Stimulated activated CD8-positive, alpha-beta memory T cell treated with anti-CD3 and anti-CD28 coated beads, Interleukin-15, amount 100 ng/mL, for 24 hours (primary cell): ENCODE data around the gene SLC37A2.
"Not testable (repeated sequence)": the region's sequence is repeated elsewhere in the genome, so short reads cannot be mapped to it uniquely, and the experiment has no call there.

ENCODE experiments used
- DNase-seq: peaks from one replicate; pipeline ENCODE4 v3.0.0-alpha.2; 2020; ENCODE audit warnings: low read depth

The SLC37A2 gene

DNA sequence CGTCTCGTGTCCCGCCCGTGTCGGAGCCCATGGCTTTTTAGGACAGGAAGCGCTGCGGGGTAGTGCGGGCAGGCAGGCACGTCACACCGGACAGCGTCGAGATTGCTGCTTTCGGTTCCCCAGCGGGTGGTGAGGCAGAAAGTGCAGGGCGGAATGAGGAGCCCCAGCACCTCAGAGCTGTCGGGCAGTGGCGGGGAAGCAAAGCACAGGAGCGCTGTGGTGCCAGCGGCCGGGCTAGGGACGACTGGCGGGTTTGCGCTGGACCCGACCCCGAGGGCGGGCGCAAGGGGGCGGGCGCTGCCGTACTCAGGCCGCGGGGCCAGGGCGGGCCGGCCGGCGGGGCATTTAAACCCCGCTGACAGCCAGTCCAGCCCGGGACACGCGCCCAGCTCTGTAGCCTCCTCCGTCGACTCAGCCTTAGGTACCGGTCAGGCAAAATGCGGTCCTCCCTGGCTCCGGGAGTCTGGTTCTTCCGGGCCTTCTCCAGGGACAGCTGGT, at the start of gene SLC37A2:
SLC37A2 (plus strand) TSS at position 375 of the 498 bp plus-strand sequence; CDS start at position 438, 63 bp downstream.
- no peak for DNase-seq

DNA sequence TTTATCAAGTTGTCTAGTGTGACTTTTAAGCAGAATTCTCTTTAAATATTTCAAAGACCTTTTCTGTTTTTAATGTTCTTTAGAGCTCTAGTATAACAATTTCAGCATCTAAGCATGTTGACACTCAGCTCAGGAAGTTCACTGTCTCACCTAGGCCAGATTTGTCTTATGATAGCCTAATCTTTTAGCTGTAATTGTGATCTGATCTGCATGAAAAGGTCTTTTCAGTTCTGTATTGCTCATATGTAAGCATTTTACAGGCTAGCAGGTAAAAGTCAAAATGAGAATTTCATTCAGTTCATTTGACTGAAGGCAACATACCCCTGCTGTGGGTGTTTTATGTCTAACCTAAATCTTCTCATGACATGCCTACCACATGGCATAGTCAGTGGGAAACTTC, 46.7 kb upstream of the SLC37A2 start:
- no peak for DNase-seq

DNA sequence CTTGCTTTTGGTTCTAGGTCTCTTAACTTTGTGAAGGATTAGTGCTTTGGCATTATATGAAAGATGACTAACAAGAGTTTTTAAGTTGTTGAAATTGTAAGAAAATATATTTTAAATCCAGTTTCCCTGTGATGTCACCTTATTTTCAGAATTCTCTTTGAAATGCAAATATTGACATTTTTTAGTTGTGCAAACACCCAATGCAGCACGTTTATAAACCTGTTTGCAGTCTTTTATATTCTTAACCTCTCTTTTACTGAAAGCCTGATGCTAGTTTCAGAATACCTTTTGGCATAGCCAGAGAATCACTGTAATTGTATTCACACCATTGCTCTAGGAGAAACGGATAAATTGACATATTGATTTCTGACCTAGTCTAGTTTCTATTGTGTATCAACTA, 42.8 kb upstream of the SLC37A2 start:
- no peak for DNase-seq

DNA sequence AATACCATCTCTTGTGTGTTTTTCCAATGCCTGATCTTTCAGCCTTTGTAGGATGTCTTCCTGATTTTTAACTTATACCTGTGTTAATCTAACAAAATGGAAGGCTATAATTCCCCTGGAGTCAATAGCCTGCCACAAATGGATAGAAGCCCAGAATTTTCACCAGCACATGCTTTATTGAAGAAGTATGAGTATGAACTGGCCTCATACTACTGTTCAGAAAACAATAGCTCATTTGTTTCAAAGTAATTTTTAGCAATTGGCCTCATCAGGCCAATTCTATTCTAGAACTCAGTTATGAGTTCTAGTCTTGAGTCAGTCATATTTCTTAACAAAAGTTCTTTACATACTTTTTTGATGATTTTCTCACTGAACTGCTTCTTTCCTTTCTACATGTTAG, 40.6 kb upstream of the SLC37A2 start:
- no peak for DNase-seq

GRCh38 chr11:125025968-125026367, 37.1 kb upstream of the SLC37A2 start:
- DNase-seq = no peak

DNA sequence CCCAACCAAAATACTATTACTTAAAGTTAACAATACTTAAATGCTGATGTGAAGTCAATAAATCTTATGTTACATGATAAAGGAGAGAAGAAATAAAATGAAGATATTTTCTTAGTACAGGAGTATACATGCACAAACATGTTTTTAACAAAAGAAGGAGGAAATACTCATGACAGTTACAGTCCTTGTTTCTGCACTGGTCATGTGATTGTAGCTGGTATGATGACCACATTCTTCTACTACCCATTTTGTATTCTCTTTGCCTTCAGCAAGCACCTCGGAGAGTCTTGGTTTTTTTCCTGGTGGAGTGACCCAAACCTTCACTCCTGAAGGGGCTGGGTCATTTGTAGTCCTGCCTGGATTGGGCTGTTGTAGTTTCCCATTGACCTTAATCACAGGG, 33.7 kb upstream of the SLC37A2 start:
- DNase-seq = not testable (repeated sequence)

DNA sequence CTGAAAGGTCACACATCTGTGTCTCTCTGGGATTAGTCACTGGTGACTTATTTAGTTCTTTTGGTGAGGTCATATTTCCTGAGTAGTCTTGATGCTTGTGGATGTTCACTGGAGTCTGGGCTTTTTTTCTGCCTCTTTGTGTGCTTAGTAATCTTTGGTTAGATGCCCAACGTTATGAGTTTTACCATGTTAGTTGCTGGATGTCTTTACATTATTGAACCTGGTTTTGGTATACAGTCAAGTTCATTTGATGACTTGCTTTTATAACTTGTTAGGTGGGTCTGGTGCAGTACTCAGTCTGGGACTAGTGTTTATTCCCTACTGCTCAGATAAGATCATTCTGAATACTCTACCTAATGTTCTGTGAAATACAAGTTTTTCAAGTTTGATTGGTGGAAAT, 26.2 kb upstream of the SLC37A2 start:
- no peak for DNase-seq

DNA sequence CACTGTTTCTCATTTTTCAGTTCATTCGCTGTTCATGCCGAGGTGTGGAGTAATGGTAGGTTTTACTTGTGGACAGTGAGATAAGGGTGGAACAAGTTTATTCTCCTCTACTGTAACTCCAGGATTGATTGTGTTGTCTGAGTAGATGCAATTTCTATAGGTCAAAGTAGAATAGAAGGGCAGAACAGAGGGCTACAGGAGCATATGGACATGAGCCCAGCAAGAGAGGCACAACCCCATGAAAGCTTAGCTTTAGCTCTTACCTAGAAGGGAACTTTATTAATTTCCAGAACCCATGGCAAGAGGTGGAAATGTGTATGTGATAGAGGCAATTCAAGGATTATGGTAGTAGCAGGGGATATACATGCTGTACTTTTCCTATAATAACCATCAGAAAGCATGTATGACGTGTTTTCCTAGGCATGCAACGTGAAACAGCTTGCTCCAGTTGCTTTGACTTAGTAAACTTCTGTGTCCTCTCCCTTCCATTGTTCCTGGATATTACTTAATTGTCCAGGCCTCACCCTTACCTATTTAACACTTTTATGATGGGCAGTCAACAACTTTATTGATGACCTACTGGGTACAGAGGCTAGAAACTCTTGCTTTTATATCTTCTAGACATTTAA, 13.8 kb upstream of the SLC37A2 start:
- DNase-seq = no peak

DNA sequence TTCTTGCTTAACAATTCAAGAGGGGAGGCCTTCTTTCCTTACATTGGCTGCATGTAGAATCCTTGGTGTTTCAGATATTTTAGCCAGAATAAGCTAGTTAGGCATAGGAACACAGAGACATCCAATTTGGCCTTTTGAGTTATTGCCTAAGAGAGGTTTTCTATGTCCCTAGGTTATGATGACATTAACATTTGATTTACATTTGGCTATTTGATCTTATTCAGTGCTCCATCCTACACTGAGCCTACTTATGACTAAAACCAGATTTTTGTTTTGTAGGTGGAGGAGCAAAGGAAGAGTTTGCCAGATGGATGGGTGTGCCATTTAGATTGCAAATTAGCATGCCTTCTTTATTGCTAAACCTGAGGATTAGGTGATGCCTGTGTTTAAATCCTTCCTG, 11.1 kb upstream of the SLC37A2 start:
- DNase-seq = no peak

DNA sequence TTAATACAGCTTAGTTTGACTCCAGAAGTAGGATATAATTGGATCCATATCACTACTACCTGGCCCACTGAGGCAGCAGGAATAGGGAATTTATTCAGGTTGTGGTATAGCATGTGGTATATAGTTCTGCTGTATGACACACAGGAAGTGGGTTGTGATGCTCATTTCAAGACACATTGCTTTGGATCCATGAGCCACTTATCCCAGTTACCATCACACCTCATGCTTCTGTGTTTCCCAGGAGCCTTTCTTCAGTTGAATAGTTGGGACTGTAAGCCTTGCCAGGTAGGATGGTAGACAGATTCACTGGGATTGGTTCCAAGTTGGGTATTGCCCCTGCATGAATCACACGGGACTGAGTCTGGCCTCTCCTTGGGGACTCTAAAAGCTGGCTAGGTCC, 9.9 kb upstream of the SLC37A2 start:
- DNase-seq = no peak

DNA sequence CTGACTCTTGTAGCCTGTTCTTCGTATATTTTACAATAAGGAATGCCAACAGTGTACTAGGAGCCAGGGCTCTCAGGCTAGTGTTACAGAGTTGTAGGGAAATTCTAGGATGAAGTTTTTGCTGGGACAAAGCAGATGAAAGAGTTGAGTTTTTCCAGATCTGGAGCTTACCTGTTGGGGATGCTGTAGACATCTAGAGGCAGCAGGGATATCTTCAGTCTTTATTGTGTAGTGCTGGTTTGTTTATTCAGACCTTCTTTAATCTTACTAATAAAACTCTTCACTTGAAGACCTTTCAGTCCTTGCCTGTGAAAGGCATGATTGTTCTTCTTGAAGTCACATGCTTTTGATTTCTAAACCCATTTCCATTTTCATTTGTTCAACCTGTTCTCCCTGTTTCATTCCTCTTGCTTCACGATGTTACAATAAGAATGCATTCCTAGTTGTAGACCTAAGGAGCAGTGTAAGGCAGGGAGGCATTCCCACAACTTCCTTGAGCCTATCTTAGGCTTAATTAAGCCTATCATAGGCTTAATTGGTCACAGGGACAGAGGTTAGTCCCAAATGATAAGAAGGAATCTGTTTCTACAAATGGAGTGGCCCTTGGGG, 7.9 kb upstream of the SLC37A2 start:
- DNase-seq = no peak

DNA sequence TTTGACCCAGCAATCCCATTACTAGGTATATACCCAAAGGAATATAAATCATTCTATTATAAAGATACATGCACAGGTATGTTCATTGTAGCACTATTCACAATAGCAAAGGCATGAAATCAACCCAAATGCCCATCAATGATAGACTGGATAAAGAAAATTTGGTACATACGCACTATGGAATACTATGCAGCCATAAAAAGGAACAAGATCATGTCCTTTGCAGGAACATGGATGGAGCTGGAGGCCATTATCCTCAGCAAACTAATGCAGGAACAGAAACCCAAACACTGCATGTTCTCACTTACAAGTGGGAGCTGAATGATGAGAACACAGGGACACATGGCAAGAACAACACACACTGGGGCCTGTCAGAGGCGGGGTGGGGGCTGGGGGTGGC, 7.0 kb upstream of the SLC37A2 start:
- DNase-seq = not testable (repeated sequence)

DNA sequence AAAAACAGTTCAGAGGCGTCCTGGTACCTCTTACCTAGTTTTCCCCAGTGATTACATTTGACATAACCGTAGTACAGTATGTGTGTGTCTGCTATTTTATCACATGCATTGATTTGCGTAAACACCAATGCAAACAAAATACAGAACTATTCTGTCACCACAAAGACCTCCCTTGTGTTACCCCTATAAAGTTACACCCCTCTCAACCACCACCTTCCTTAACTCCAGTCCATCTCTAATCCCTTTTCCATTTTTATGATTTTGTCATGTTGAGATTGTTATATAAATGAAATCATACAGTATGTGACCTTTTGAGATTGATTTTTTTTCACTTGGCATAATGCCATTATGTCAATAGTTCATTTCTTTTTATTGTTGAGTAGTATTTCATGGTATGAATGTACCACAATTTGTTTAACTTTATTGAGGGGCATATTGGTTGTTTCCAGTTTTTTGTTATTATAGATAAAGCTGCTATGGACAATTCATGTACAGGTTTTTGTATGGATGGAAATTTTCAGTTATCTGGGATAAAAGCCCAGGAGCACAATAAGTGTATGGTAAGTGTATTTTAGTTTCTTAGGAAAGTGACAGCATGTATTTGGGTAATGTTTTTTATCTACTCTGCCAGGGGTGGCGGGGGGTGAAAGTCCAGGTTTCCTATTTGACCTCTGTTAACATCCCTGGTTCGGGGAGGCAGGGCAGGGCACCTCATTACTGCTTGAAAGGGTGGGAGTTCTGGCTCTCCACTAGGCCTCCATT, 6.0 kb upstream of the SLC37A2 start:
- no peak for DNase-seq

DNA sequence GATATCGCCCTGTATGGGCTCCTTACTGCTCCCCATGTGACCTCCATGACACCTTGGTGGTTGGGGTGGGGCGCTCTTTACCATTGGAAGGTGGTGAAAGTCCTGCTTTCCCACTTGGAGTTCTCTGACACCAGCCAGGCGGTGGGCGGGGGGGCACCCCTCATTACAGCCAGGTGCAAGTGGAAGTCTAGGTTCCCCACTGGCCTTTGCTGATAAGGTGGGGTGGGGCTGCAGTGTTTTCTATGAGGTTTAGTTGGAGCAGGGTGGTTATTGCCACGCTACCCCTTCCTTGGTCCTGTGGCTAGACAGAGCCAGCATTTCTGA, 5.5 kb upstream of the SLC37A2 start:
- no peak for DNase-seq

- DNase-seq = no peak
These were observed 1.8 kb upstream of the SLC37A2 start for GRCh38 chr11:125061281-125061680.

DNA sequence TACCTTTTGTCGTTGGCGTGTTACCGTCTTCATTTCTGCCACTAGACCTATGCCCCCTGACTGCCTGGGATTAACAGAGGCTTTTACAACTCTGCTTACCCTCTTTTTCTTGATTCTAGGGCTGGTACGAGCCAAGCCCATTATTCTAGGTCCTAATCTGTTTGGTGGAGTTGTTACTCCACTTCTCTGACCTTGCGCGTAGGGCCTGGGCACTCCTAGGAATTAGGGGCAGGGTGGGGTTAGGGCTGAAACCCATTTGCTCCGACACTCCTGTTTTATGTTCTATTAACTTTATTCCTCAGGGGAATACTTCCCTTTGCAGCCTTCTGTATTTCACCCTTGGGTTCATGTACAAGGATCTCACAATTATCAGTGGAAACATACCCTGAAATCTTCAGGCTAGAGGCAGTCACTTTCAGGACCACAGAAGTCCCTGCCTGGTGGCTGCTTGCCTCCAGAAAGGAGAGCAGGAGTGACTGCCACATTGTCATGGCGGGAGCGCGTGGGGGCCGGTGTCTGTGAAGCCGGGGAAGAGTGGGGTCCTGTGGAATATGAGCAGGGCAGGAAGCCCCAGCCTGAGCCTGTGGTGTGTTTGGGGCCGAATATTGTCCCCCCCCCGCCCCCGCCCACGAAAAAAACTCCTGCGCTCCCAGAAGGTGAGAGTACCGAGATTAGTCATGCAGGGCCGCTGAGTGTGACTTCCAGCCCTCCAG, 731 bp upstream of the SLC37A2 start:
- no peak for DNase-seq

DNA sequence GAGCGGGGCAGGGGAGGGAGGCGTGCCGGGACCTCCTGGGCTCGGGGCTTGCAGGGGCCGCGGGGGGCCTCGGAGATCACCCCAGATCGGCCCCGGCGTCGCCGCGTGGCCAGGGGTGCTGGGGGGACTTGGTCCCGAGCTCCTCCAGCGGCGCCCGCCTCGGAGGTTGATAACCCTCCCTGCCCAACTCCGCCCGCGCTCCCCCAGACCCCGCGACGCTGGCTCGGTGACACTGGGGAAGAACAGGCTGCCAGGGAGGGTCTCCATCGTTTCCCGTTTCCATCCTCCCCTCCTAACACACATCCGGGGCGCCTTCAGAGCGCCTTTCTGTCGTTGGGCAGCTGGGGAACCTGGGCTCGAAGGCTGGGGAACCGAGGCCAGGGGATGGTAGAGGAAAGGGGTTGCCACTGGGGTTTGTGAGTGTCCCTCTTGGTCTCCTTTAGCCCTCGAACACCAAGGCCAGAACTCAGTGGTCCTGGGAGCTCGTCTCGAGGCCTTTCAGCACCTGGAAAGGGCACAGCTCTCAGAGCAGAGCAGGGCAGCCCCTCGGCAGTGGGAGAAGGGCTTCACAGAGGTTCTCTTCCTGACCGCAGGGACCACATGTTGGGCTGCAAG, 431 bp downstream of the SLC37A2 start:
- no peak for DNase-seq

- DNase-seq = no peak
These were observed 965 bp downstream of the SLC37A2 start for GRCh38 chr11:125064070-125064469.

GRCh38 chr11:125068368-125068767, 5.3 kb downstream of the SLC37A2 start:
- DNase-seq = no peak

- DNase-seq = no peak
These were observed 5.9 kb downstream of the SLC37A2 start for GRCh38 chr11:125069008-125069407.

GRCh38 chr11:125069796-125070195, 6.7 kb downstream of the SLC37A2 start:
- no peak for DNase-seq

DNA sequence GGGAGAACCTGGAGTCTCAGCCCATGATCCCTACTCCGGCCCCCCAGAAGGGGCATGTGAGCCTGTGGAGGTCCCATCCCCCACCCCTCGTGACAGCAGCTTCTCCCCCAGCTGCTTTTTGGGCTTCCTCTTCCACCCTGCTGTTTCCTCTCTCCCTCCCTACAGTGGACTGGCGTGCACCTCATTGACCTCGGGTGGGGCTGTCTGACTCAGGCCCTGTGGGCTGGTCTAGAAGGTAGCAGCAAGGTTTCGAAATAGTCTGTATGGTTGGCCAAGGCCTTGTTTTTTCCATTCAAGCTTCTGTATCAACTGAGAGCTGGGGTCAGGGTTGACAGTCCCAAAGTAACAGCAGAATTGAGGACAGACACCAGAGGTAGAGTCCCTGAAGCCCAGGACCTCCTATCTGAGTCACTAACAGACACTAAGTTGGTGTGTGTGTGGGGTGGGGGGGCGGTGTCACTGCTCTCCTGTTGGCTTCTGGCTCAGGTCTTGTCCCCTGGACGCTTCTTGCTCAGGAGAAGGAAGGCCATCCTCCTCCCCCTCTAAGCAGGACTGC, 7.7 kb downstream of the SLC37A2 start:
- no peak for DNase-seq
